GM12891 (cell line): ENCODE results near the gene TECPR1.

ENCODE experiments used
- DNase-seq: peaks from one replicate; pipeline ENCODE4 v3.0.0; 2011; ENCODE audit warnings: low spot score; ENCODE audit not compliant: insufficient read length
- FAIRE-seq: peaks from 2 replicates; lab custom pipeline; 2011; peaks lifted over from hg19 to GRCh38; lab: Jason Lieb, UNC
- PAX5 ChIP-seq: IDR thresholded peaks from 2 replicates; pipeline ENCODE4 v1.6.1; 2011; ENCODE audit warnings: low read length, moderate library complexity, mild to moderate bottlenecking; ENCODE audit not compliant: insufficient read depth, severe bottlenecking
- POLR2A ChIP-seq: IDR thresholded peaks from 2 replicates; pipeline ENCODE4 v1.6.1; 2011; ENCODE audit warnings: low read depth, low read length, control low read depth
- POLR2AphosphoS5 ChIP-seq: IDR thresholded peaks from 2 replicates; pipeline ENCODE4 v1.6.1; 2011; ENCODE audit warnings: low read depth, low read length, control low read depth
- POU2F2 ChIP-seq: IDR thresholded peaks from 2 replicates; pipeline ENCODE4 v1.6.1; 2011; ENCODE audit warnings: low read depth, mild to moderate bottlenecking, control low read depth, low read length, moderate library complexity
- SPI1 ChIP-seq: IDR thresholded peaks from 2 replicates; pipeline ENCODE4 v1.6.1; 2011; ENCODE audit warnings: low read depth, low read length, control low read depth
- TAF1 ChIP-seq: IDR thresholded peaks from 2 replicates; pipeline ENCODE4 v1.6.1; 2011; ENCODE audit warnings: low read depth, low read length, control low read depth

The TECPR1 gene

DNA sequence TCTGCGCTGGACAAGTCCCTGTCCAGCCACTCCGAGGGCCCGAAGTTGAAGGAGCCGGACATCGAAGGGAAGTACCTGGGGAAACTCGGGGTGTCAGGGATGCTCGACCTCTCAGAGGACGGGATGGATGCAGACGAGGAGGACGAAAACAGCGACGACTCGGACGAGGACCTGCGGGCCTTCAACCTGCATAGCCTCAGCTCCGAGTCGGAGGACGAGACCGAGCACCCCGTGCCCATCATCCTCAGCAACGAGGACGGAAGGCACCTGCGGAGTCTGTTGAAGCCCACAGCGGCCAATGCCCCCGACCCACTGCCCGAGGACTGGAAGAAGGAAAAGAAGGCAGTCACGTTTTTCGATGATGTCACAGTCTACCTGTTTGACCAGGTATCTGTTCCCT is 57.8 kb downstream of the TECPR1 start:
- TF ChIP-seq POLR2A (no peak), SPI1 (no peak), PAX5 (no peak), POU2F2 (no peak), POLR2AphosphoS5 (no peak), TAF1 (no peak)
- DNase-seq, result no peak
- no peak for FAIRE-seq

DNA sequence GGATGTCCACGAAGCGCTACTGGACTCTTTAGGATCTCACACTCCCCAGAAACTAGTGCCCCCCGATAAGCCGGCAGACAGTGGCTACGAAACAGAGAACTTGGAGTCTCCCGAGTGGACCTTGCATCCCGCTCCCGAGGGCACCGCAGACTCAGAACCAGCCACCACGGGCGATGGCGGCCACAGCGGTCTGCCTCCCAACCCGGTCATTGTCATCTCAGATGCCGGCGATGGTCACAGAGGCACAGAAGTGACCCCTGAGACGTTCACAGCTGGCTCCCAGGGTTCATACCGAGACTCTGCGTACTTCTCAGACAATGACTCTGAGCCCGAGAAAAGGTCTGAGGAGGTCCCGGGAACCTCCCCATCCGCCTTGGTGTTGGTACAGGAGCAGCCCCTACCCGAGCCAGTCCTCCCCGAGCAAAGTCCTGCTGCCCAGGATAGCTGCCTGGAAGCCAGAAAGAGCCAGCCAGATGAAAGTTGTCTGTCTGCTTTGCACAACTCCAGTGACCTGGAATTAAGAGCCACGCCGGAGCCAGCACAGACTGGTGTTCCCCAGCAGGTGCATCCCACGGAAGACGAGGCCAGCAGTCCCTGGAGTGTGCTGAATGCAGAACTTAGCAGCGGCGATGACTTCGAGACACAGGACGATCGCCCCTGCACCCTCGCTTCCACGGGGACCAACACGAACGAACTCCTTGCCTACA is 58.4 kb downstream of the TECPR1 start:
- DNase-seq (no peak), FAIRE-seq (no peak)
- TF ChIP-seq SPI1 (no peak), POLR2A (no peak), TAF1 (no peak), PAX5 (no peak), POU2F2 (no peak), POLR2AphosphoS5 (no peak)

DNA sequence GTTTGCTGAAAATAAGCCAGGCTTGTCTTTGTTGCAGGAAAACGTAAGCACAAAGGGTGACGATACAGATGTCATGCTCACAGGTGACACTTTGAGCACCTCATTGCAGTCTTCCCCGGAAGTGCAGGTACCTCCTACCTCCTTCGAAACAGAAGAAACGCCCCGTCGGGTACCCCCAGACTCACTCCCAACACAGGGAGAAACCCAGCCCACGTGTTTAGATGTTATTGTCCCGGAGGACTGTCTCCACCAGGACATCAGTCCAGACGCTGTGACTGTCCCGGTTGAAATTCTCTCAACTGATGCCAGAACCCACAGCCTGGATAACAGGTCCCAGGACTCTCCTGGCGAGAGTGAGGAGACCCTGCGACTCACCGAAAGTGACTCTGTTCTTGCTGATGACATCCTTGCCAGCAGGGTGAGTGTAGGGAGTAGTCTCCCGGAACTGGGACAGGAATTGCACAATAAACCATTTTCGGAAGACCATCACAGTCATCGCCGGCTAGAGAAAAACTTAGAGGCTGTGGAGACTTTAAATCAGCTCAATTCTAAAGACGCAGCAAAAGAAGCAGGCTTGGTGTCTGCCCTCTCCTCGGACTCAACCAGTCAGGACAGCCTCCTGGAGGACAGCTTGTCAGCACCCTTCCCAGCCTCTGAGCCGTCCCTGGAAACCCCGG is 59.1 kb downstream of the TECPR1 start:
- TF ChIP-seq POU2F2, result no peak
- no peak for TF ChIP-seq SPI1
- TF ChIP-seq TAF1, result no peak
- TF ChIP-seq PAX5, result no peak
- TF ChIP-seq POLR2AphosphoS5, result no peak
- TF ChIP-seq POLR2A, result no peak
- FAIRE-seq, result peak; percentile 13
- DNase-seq, result no peak

- TF ChIP-seq POLR2A (no peak), POLR2AphosphoS5 (no peak), POU2F2 (no peak)
- DNase-seq (no peak), FAIRE-seq (no peak)
These were observed 60.2 kb downstream of the TECPR1 start for GRCh38 chr7:98191668-98192431.

- FAIRE-seq, result no peak
- DNase-seq, result no peak
- TF ChIP-seq SPI1, result no peak
- TF ChIP-seq POLR2A, result no peak
- no peak for TF ChIP-seq POLR2AphosphoS5
- no peak for TF ChIP-seq POU2F2
- no peak for TF ChIP-seq TAF1
- TF ChIP-seq PAX5, result no peak
These were observed 62.5 kb downstream of the TECPR1 start for GRCh38 chr7:98189559-98189958.

DNA sequence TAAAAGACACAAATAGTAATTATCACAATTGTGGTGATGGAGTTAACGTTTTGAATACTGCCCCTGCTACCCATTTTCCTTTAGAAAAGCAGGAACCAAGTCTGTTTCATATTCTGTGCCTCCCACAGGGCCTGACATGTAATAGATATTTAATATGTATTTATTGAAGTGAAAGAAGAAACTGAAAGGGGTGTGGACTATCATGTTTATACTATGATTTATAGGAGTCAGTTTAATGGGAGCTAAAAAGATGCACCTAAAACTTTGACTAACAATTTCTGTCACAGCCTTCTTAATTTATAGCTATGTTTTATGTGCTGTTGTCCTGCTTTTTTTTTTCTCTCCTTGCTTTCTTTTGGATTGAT is 64.9 kb downstream of the TECPR1 start:
- DNase-seq (no peak), FAIRE-seq (no peak)
- no peak for TF ChIP-seq POLR2A
- TF ChIP-seq SPI1, result no peak
- TF ChIP-seq TAF1, result no peak
- TF ChIP-seq POLR2AphosphoS5, result no peak
- no peak for TF ChIP-seq POU2F2
- no peak for TF ChIP-seq PAX5

DNA sequence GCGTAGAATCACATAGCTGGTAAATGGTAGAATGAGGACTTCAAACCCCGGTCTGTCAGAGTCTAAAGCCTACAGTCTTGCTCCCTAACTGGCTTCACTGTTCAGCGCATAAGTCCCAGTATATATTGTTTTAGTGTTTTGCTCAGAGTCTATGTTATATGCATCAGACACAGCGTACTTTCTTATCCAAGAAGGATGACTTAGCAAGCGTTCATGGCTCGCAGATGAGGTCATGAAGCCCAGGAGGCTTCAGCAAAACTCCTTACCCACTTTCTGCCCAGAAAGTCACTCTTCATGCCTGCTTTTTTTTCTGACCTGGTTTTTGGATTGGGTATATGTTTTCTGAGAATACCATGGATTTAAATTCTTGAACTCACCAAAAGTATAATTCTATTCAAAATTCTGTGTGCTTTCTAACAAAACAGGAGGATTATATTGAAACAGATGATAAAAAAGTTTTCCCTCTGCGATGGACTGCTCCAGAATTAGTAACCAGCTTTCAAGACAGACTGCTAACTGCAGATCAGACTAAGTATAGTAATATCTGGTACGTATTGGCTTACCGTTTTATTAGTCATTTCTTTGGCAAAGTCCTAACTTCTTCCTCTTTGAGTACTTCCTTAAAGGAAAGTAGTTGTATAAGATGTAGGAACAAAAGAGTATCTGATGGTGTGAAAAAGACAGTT is 65.4 kb downstream of the TECPR1 start:
- no peak for FAIRE-seq
- no peak for DNase-seq
- TF ChIP-seq TAF1 (no peak), PAX5 (no peak), SPI1 (no peak), POU2F2 (no peak), POLR2AphosphoS5 (no peak), POLR2A (no peak)

DNA sequence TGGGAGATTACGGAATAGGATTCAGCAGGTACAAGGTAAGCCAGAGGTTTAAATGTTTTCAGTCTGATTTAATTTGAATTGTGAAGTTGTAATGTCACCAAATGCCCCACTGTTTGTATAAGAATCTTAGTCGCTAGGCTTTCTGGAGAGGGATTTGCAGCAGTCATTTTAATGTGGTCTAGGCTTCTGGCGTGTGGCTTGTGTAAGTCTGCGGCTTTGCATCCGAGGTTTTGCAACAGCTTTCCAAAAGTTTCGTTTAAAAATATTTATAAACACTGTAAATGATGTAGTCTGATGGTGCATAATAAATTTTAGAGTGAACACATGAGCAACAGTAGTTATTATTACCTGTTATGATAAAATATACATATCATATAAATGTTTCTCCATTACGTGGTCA is 66.9 kb downstream of the TECPR1 start:
- no peak for TF ChIP-seq TAF1
- no peak for TF ChIP-seq SPI1
- TF ChIP-seq POU2F2, result no peak
- no peak for TF ChIP-seq POLR2A
- no peak for TF ChIP-seq PAX5
- TF ChIP-seq POLR2AphosphoS5, result no peak
- DNase-seq (no peak), FAIRE-seq (no peak)

- TF ChIP-seq TAF1 (no peak), SPI1 (no peak), POU2F2 (no peak), POLR2A (no peak), PAX5 (no peak), POLR2AphosphoS5 (no peak)
- FAIRE-seq, result no peak
- no peak for DNase-seq
These were observed 71.3 kb downstream of the TECPR1 start for GRCh38 chr7:98180751-98181150.
